Liver (tissue), 3 donors: ENCODE results near the gene GLP1R.

ENCODE experiments used
- CTCF ChIP-seq: fragments of 150-350 bp; IDR thresholded peaks from 2 replicates; pipeline ENCODE4 v1.5.1; 2017; ENCODE audit warnings: improper control_type of control experiment, low read depth, low read length; ENCODE audit not compliant: missing input control
- EGR1 ChIP-seq, 2 donors: IDR thresholded peaks; 2 replicates each; pipeline ENCODE4 v1.6.1; 2016 to 2018; ENCODE audit warnings: antibody characterized with exemption in 2 of 2, low read depth in 2 of 2
- HNF4A ChIP-seq, 2 donors: conservative IDR thresholded peaks; 2 replicates each; pipeline ENCODE4 v1.6.1; 2016; ENCODE audit warnings: antibody characterized with exemption in 2 of 2, mild to moderate bottlenecking in 2 of 2
- HNF4G ChIP-seq: IDR thresholded peaks from 2 replicates; pipeline ENCODE4 v1.6.1; 2016; ENCODE audit warnings: antibody characterized with exemption
- JUND ChIP-seq, 2 donors: IDR thresholded peaks; 2 replicates each; pipeline ENCODE4 v1.6.1; 2016; ENCODE audit warnings: antibody characterized with exemption in 2 of 2
- MAX ChIP-seq: IDR thresholded peaks from 2 replicates; pipeline ENCODE4 v1.6.1; 2016; ENCODE audit warnings: antibody characterized with exemption
- RAD21 ChIP-seq, 2 donors: IDR thresholded peaks; 2 replicates each; pipeline ENCODE4 v1.6.1; 2016; ENCODE audit warnings: antibody characterized with exemption in 2 of 2, mild to moderate bottlenecking in 2 of 2
- RXRA ChIP-seq, 2 donors: IDR thresholded peaks; 2 replicates each; pipeline ENCODE4 v1.6.1; 2017 to 2018; ENCODE audit warnings: antibody characterized with exemption in 2 of 2, mild to moderate bottlenecking in 1 of 2
- SP1 ChIP-seq: IDR thresholded peaks from 2 replicates; pipeline ENCODE4 v1.6.1; 2018; ENCODE audit warnings: antibody characterized with exemption, mild to moderate bottlenecking
- TAF1 ChIP-seq: conservative IDR thresholded peaks from 2 replicates; pipeline ENCODE4 v1.6.1; 2016; ENCODE audit warnings: antibody characterized with exemption, mild to moderate bottlenecking
- YY1 ChIP-seq: IDR thresholded peaks from 2 replicates; pipeline ENCODE4 v1.6.1; 2016; ENCODE audit warnings: antibody characterized with exemption, mild to moderate bottlenecking
- TF ChIP-seq, protein P1 (sequence below): IDR thresholded peaks from 2 replicates; pipeline ENCODE4 v1.6.1; 2016; ENCODE audit warnings: antibody characterized with exemption, mild to moderate bottlenecking
- TF ChIP-seq, protein P2 (sequence below): IDR thresholded peaks from 2 replicates; pipeline ENCODE4 v1.6.1; 2016; ENCODE audit warnings: antibody characterized with exemption
- TF ChIP-seq, protein P3 (sequence below): IDR thresholded peaks from 2 replicates; pipeline ENCODE4 v1.6.1; 2016; ENCODE audit warnings: antibody characterized with exemption
- donor health status: healthy.
- donor health status: healthy.

GRCh38 chr6:39086294-39086693 lies 37.7 kb downstream of the GLP1R start:
- TF ChIP-seq CTCF: no peak
- no peak for TF ChIP-seq TAF1
- no peak for TF ChIP-seq JUND (IDR thresholded peaks at IDR 0.05)
- no peak for TF ChIP-seq MAX
- TF ChIP-seq YY1: no peak
- no peak for TF ChIP-seq EGR1 (IDR thresholded peaks at IDR 0.05; ENCODE audit: low read depth in 2 of 2)
- TF ChIP-seq, protein P1, sequence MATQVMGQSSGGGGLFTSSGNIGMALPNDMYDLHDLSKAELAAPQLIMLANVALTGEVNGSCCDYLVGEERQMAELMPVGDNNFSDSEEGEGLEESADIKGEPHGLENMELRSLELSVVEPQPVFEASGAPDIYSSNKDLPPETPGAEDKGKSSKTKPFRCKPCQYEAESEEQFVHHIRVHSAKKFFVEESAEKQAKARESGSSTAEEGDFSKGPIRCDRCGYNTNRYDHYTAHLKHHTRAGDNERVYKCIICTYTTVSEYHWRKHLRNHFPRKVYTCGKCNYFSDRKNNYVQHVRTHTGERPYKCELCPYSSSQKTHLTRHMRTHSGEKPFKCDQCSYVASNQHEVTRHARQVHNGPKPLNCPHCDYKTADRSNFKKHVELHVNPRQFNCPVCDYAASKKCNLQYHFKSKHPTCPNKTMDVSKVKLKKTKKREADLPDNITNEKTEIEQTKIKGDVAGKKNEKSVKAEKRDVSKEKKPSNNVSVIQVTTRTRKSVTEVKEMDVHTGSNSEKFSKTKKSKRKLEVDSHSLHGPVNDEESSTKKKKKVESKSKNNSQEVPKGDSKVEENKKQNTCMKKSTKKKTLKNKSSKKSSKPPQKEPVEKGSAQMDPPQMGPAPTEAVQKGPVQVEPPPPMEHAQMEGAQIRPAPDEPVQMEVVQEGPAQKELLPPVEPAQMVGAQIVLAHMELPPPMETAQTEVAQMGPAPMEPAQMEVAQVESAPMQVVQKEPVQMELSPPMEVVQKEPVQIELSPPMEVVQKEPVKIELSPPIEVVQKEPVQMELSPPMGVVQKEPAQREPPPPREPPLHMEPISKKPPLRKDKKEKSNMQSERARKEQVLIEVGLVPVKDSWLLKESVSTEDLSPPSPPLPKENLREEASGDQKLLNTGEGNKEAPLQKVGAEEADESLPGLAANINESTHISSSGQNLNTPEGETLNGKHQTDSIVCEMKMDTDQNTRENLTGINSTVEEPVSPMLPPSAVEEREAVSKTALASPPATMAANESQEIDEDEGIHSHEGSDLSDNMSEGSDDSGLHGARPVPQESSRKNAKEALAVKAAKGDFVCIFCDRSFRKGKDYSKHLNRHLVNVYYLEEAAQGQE: no peak
- TF ChIP-seq SP1: no peak
- TF ChIP-seq HNF4G: no peak
- TF ChIP-seq, protein P2, sequence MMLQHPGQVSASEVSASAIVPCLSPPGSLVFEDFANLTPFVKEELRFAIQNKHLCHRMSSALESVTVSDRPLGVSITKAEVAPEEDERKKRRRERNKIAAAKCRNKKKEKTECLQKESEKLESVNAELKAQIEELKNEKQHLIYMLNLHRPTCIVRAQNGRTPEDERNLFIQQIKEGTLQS: no peak
- TF ChIP-seq RAD21 (IDR thresholded peaks at IDR 0.05): no peak
- no peak for TF ChIP-seq HNF4A (conservative IDR thresholded peaks at IDR 0.05)
- TF ChIP-seq, protein P3, sequence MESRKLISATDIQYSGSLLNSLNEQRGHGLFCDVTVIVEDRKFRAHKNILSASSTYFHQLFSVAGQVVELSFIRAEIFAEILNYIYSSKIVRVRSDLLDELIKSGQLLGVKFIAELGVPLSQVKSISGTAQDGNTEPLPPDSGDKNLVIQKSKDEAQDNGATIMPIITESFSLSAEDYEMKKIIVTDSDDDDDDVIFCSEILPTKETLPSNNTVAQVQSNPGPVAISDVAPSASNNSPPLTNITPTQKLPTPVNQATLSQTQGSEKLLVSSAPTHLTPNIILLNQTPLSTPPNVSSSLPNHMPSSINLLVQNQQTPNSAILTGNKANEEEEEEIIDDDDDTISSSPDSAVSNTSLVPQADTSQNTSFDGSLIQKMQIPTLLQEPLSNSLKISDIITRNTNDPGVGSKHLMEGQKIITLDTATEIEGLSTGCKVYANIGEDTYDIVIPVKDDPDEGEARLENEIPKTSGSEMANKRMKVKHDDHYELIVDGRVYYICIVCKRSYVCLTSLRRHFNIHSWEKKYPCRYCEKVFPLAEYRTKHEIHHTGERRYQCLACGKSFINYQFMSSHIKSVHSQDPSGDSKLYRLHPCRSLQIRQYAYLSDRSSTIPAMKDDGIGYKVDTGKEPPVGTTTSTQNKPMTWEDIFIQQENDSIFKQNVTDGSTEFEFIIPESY: no peak
- TF ChIP-seq RXRA (IDR thresholded peaks at IDR 0.05): no peak
